Neutrophil (primary cell): ENCODE measurements around the gene FFAR4.

Experiments used
- H3K27ac ChIP-seq: fragments of 200-600 bp; sonication (generic); 2 replicates; pipeline ENCODE4 v1.5.1; 2016; ENCODE audit warnings: mild to moderate bottlenecking, moderate library complexity
- H3K27me3 ChIP-seq: fragments of 200-600 bp; sonication (generic); 2 replicates; pipeline ENCODE4 v1.6.0; 2016; ENCODE audit warnings: mild to moderate bottlenecking
- H3K36me3 ChIP-seq: fragments of 200-600 bp; sonication (generic); 2 replicates; pipeline ENCODE4 v1.5.1; 2017
- H3K4me1 ChIP-seq, 2 experiments: fragments of 200-600 bp in 1 of 2; sonication (generic) in 1 of 2; 1 replicate in 1 of 2; 2 replicates in 1 of 2; pipeline versions ENCODE4 v1.5.1 to v1.6.1; 2013 to 2016; ENCODE audit warnings: low read depth in 1 of 2, low read length in 1 of 2, mild to moderate bottlenecking in 1 of 2, moderate library complexity in 1 of 2; ENCODE audit not compliant: control insufficient read depth in 1 of 2, insufficient read depth in 1 of 2
- H3K4me3 ChIP-seq, 2 experiments: fragments of 200-600 bp in 1 of 2; sonication (generic) in 1 of 2; 1 replicate in 1 of 2; 2 replicates in 1 of 2; pipeline ENCODE4 v1.5.1; 2013 to 2016; ENCODE audit warnings: low read depth in 1 of 2, low read length in 1 of 2, mild to moderate bottlenecking in 1 of 2, moderate library complexity in 1 of 2
- H3K9me3 ChIP-seq: fragments of 200-600 bp; sonication (generic); 2 replicates; pipeline ENCODE4 v1.5.1; 2016
- CTCF ChIP-seq: fragments of 200-600 bp; sonication (generic); IDR thresholded peaks from 2 replicates; pipeline ENCODE4 v1.5.1; 2016; ENCODE audit warnings: antibody characterized with exemption

FFAR4 gene

GRCh38 chr10:93553482-93554315, 12.8 kb upstream of the FFAR4 start:
- Histone ChIP-seq H3K4me3 (no peak overlapping the region), H3K27me3 (no peaks in the 10 kb centered on the region), H3K27ac (no peak overlapping the region), H3K4me1 (no peaks in the 10 kb centered on the region), H3K9me3 (no peaks in the 10 kb centered on the region), H3K36me3 (no peaks in the 10 kb centered on the region)
- TF ChIP-seq CTCF: no peak

- H3K27ac ChIP-seq: no peak overlapping the region
- no peak overlapping the region for H3K4me3 ChIP-seq
- H3K4me1 ChIP-seq: no peaks in the 10 kb centered on the region
- H3K9me3 ChIP-seq: no peaks in the 10 kb centered on the region
- H3K27me3 ChIP-seq: no peaks in the 10 kb centered on the region
- no peaks in the 10 kb centered on the region for H3K36me3 ChIP-seq
- no peak for TF ChIP-seq CTCF
Measured at GRCh38 chr10:93554316-93554663, 12.2 kb upstream of the FFAR4 start.

GRCh38 chr10:93554760-93555432, 11.6 kb upstream of the FFAR4 start:
- Histone ChIP-seq H3K4me1 (no peaks in the 10 kb centered on the region), H3K9me3 (no peaks in the 10 kb centered on the region), H3K36me3 (no peaks in the 10 kb centered on the region), H3K27ac (no peak overlapping the region), H3K4me3 (no peak overlapping the region), H3K27me3 (no peaks in the 10 kb centered on the region)
- peak; percentile 25 for TF ChIP-seq CTCF

- Histone ChIP-seq H3K36me3 (no peaks in the 10 kb centered on the region), H3K9me3 (no peaks in the 10 kb centered on the region), H3K27me3 (no peaks in the 10 kb centered on the region), H3K4me1 (no peaks in the 10 kb centered on the region), H3K4me3 (no peak overlapping the region), H3K27ac (no peak overlapping the region)
- TF ChIP-seq CTCF: no peak
Measured at GRCh38 chr10:93559490-93559889, 7.0 kb upstream of the FFAR4 start.

- Histone ChIP-seq H3K9me3 (no peaks in the 10 kb centered on the region), H3K36me3 (no peaks in the 10 kb centered on the region), H3K27me3 (peaks cover 6% of the 10 kb centered on the region), H3K4me3 (no peak overlapping the region), H3K4me1 (no peaks in the 10 kb centered on the region), H3K27ac (no peak overlapping the region)
- TF ChIP-seq CTCF: no peak
Measured at GRCh38 chr10:93560541-93560940, 5.9 kb upstream of the FFAR4 start.
